Neural crest cell (in vitro differentiated cells): ENCODE measurements around the gene PTGIS. TPM values are rescaled to one million over a fixed set of nuclear protein-coding genes. Genes with fewer than 3 reads are reported as not detected.

Experiments used
- DNase-seq: peaks from one replicate; pipeline ENCODE4 v3.0.0; 2021; ENCODE audit warnings: low read depth, mixed read lengths, low spot score
- H3K27ac Mint-ChIP-seq: one replicate; pipeline ENCODE4 v1.8.0; 2021; ENCODE audit warnings: mild to moderate bottlenecking, mixed read lengths; ENCODE audit not compliant: unreplicated experiment
- H3K27me3 Mint-ChIP-seq: 2 replicates; pipeline ENCODE4 v1.8.0; 2021; ENCODE audit warnings: low read depth, mild to moderate bottlenecking, mixed read lengths
- H3K36me3 Mint-ChIP-seq: 2 replicates; pipeline ENCODE4 v1.8.0; 2021; ENCODE audit warnings: low read depth, mild to moderate bottlenecking, mixed read lengths
- H3K4me1 Mint-ChIP-seq: 2 replicates; pipeline ENCODE4 v1.8.0; 2021; ENCODE audit warnings: mixed read lengths
- H3K4me3 Mint-ChIP-seq: one replicate; pipeline ENCODE4 v1.8.0; 2021; ENCODE audit warnings: mild to moderate bottlenecking, mixed read lengths
- H3K9me3 Mint-ChIP-seq: 2 replicates; pipeline ENCODE4 v1.8.0; 2021; ENCODE audit warnings: mixed read lengths
- total RNA-seq: library from RNA; stranded (reverse); gene quantifications from 2 replicates; pipeline ENCODE4 v1.2.1, GENCODE V29; 2021
- TF ChIP-seq, protein P1 (sequence below): fragments of 200-600 bp; sonication (generic); conservative IDR thresholded peaks from 2 replicates; pipeline ENCODE4 v1.5.0; 2021; ENCODE audit warnings: antibody characterized with exemption, mild to moderate bottlenecking

PTGIS gene
- total RNA-seq, 1 donor from 2014 or later: 7.1 TPM

DNA sequence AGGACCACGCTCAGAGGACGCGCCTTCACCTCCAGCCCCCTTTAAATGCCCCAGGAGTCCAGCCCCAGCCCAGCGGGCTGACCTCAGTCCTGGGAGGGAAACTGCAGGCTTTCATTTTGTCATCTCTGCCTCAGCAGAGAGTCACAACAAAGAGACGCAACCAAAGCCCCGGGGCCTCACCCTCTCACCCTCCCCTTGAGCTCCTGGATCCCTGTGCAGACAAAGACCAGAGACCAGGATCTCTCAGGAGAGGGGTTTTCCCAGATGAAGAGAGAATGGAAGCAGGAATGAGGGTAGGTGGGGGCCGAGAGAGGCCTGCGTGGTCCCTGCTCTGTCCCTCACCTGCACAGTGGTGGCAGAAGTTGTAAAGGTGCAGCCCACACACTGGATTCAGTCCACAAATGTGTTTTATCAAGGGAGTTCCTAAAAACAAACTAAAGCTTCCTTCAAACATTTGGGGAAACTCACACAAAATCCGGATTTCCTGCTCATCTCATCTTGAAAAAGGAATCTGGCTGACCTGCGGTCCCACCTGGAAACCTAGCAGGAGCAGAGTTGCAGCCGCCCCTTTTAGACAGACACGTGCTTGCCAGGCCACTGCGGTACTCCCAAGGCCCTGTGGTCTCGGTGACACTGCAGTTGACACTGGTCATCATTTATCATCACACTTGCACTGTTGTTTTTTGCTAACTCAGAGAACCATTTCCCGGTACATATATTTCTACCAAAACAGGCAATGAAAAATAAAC lies 27.1 kb downstream of the PTGIS start:
- no peak for DNase-seq
- Mint-ChIP-seq H3K36me3 (peaks cover 15% of the 10 kb centered on the region), H3K4me1 (peaks cover 14% of the 10 kb centered on the region), H3K27ac (no peak overlapping the region), H3K27me3 (no peaks in the 10 kb centered on the region), H3K4me3 (no peak overlapping the region), H3K9me3 (no peaks in the 10 kb centered on the region)
- TF ChIP-seq, protein P1, sequence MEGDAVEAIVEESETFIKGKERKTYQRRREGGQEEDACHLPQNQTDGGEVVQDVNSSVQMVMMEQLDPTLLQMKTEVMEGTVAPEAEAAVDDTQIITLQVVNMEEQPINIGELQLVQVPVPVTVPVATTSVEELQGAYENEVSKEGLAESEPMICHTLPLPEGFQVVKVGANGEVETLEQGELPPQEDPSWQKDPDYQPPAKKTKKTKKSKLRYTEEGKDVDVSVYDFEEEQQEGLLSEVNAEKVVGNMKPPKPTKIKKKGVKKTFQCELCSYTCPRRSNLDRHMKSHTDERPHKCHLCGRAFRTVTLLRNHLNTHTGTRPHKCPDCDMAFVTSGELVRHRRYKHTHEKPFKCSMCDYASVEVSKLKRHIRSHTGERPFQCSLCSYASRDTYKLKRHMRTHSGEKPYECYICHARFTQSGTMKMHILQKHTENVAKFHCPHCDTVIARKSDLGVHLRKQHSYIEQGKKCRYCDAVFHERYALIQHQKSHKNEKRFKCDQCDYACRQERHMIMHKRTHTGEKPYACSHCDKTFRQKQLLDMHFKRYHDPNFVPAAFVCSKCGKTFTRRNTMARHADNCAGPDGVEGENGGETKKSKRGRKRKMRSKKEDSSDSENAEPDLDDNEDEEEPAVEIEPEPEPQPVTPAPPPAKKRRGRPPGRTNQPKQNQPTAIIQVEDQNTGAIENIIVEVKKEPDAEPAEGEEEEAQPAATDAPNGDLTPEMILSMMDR: no peak

DNA sequence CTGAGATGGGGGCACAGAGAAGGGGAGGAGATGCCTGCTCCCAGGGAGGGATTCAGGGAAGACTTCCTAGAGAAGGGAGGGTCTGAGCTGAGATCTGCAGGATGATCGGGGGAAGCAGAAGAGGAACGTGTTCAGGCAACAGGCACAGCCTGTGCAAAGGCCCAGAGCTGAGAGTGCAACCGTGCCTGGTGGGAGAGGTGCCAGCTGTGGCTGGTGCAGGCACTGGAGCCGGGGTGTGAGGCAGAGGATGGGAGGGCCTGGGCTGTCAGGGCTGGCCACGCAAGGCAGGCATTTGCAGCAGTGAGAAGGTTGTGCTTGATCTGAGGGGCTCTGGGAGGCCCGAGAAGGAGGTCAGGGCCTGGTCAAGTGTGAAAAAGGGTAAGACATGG lies 27.7 kb downstream of the PTGIS start:
- TF ChIP-seq, protein P1: no peak
- Mint-ChIP-seq H3K27ac (peak overlapping the region; percentile 78), H3K4me3 (no peak overlapping the region), H3K36me3 (peaks cover 12% of the 10 kb centered on the region), H3K4me1 (peaks cover 14% of the 10 kb centered on the region), H3K27me3 (no peaks in the 10 kb centered on the region), H3K9me3 (no peaks in the 10 kb centered on the region)
- DNase-seq: no peak

DNA sequence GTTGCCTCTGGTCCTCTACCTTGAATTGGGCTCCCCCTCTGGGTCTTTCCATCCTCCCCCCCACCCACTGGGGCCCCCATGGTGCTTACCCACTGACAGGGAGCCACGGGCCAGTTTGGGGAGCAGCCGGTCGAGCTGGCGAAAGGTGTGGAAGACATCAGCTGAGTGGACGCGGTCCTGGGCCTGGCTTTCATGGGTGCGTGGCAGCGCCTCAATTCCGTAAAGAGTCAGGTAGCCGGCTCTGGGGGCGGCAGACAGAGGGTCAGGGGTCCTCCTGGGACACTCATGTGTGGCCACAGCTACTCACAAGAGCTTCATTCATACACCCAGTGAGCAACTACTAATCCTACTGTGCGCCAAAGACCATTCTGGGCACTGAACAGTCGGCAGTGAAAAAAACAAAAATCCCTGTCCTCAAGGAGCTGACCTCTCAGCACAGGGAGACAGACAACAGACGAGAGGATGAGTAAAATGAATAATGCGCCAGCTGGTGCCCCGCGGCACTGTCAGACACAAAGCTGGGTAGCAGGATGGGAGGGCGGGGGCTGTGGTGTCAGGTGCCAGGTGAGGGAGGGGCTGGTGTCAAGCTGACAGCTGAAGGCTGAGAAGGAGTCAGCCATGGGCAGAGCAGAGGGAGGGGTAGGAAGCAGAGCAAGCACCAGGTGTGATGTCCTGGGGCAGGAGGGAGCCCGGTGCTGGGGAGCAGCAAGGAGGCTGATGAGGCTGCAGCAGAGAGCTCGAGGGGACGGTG lies 28.3 kb downstream of the PTGIS start:
- H3K36me3 Mint-ChIP-seq: peaks cover 11% of the 10 kb centered on the region
- H3K4me1 Mint-ChIP-seq: peaks cover 14% of the 10 kb centered on the region
- H3K27ac Mint-ChIP-seq: no peak overlapping the region
- H3K27me3 Mint-ChIP-seq: no peaks in the 10 kb centered on the region
- DNase-seq: no peak
- no peak overlapping the region for H3K4me3 Mint-ChIP-seq
- TF ChIP-seq, protein P1: no peak
- H3K9me3 Mint-ChIP-seq: no peaks in the 10 kb centered on the region

DNA sequence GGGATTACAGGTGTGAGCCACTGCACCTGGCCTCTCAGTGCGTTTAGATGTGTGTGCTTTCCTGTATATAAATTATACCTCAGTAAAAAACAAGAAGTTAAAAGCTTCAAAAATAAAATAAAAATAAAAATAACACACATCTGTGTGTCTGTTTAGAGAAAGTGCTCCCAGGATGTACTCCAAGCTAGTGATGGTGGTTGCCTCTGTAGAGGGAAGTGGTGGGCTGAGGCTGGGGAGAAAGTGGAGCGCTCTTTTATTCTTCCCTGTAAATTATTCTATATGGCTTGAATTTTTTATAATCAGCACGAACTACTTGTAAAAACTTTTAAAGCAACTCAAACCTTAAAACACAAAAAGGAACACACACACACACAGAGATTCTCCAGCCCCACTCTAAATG lies 29.0 kb downstream of the PTGIS start:
- TF ChIP-seq, protein P1: no peak
- DNase-seq: no peak
- H3K36me3 Mint-ChIP-seq: peaks cover 11% of the 10 kb centered on the region
- no peak overlapping the region for H3K27ac Mint-ChIP-seq
- H3K9me3 Mint-ChIP-seq: no peaks in the 10 kb centered on the region
- H3K27me3 Mint-ChIP-seq: no peaks in the 10 kb centered on the region
- no peak overlapping the region for H3K4me3 Mint-ChIP-seq
- H3K4me1 Mint-ChIP-seq: peaks cover 13% of the 10 kb centered on the region

DNA sequence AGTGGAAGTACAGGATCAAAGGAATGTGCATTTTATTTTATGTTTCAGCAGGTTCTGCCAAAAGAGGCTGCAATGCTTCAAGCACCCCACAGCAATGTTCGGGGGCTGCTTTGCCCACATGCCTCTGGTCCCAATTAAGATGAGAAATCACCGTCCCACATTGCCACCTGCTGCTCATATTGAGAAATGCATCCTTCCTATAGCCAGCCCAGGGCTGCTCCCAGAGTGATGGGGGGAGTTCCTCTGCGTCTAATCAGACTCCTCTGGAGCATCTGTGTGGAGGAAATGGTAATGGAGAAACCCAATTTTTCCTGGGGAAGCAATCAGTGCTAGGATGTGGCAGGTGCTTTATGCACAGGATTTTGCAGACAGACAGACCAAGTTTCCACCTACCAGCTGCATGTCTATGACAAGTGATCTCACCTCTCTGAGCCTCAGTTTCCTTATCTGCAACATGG lies 33.7 kb downstream of the PTGIS start:
- peak; percentile 79 for DNase-seq
- no peak overlapping the region for H3K27ac Mint-ChIP-seq
- H3K36me3 Mint-ChIP-seq: peaks cover 7% of the 10 kb centered on the region
- H3K9me3 Mint-ChIP-seq: no peaks in the 10 kb centered on the region
- TF ChIP-seq, protein P1: peak; percentile 82
- H3K27me3 Mint-ChIP-seq: no peaks in the 10 kb centered on the region
- H3K4me1 Mint-ChIP-seq: no peaks in the 10 kb centered on the region
- no peak overlapping the region for H3K4me3 Mint-ChIP-seq
